ENCODE results near the gene KCNC4.

KCNC4 gene

DNA sequence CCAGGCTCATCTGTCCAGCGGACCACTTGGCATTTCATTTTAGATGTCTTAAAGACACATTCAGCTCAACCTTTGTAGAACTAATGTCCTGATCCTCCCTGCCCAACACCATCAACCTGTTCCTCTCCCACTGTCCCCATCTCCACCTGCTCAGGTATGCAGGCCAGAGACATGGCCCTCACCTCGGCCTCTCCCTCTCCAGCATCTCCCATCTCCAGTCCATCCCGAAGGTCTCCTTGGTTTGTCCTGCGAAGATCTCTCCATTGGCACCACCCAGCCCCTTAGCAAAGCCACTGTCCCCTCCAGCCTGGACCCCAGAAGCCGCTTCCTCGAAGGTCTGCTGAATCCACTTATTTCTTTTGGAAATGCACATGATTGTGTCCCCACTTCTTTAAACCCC, 20.9 kb upstream of the KCNC4 start:
- DNase-seq, result no peak

DNA sequence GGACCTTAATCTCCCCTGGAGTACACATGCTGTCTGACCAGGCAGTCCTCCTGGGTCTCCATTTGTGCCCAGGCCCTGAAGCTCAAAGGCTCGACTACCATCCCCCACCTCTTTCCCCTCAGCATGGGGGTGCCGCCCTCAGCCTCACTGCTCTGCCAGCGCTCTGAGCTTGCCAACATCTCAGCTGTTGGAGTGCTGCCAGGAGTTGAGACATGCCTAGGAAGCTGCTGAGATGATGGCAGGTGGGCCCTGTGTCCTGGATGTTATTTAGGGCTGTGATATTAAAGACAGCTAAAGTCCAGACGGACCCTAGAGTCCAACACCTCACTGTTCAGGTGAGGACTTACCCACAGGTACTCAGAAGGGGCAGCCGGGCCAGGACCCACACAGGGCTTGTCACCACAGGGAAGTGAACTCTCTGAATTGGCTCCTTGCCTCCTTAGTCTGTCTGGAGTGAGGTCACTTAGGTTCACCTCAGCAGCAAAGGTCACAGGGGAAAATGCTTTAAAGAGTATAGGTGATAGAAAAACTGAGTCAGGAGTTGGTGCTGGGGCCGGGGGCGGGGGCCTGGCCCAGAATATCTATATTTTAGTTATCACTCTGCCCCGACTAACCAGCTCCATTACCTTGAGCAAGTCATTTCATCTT, 19.7 kb upstream of the KCNC4 start:
- no peak for DNase-seq

DNA sequence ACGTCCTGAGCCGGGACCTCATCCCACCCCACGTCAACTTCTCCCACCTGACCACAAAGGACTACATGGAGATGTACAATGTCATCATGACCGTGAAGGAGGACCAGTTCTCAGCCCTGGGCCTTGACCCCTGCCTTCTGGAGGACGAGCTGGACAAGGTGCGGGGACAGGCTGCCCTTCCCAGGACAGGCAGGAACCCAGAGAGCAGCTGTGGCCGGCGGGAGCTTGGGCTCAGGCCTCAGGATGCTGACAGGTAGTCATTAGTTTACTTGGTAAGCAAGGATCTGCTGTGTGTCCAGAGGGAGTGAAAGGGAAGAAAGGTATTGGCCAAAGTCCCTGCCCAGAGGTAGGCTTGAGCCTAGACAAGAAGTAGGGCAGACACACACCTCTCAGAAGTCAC, 17.6 kb upstream of the KCNC4 start:
- DNase-seq, result no peak

DNA sequence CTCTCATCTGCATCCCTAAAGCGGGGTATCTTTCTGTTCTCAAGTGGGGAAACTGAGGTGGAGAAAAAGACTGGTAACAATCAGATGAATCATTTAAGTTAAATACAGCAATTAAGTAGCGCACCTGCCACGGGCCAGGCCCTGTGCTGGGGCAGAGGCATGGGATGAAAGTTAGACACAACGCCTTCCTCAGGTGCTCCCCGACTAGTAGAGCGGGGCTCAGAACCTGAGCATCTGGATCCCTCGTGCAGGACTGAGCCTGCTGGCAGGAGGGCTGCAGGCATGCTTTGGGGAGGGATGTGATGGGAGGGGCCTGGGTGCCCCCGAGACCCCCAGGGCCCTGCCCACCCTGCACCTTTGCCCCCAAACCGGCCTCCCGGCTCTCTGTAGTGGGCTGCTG, 14.9 kb upstream of the KCNC4 start:
- no peak for DNase-seq

DNA sequence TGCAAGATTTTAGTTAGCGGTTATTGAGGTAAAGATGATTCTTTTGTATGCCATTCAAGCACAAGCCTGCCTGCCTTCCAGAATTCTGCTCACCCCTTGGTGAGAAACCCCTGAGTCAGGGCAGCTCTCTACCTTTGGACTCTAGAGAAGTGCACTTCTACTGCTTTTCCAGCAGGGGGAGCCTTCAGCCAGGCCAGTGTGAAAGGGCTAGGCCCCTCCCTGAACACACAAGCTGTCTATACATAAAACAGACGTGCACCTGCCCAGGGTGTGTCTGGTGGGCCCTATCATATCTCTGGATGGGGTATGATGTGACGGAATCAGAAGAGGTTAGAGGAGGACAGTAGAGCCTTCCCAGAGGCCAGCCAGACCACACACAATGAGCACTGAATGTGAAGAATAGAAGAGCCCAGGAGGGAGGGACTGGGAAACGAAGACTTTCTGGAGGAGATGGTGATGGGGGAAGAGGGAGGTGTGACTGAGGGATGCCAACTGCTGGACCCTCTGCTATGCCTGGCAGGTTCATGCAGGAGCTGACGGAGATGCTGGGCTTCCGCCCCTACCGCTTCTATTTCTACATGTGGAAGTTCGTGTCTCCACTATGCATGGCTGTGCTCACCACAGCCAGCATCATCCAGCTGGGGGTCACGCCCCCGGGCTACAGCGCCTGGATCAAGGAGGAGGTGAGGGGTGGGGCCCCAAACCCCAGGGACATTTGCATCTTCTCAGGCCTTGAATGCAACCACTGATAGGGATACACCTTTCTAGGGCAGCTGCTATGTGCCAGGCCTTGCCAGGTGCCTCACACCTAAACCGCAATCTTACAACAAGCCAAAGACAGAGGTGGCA, 13.0 kb upstream of the KCNC4 start:
- peak; percentile 41 for DNase-seq

DNA sequence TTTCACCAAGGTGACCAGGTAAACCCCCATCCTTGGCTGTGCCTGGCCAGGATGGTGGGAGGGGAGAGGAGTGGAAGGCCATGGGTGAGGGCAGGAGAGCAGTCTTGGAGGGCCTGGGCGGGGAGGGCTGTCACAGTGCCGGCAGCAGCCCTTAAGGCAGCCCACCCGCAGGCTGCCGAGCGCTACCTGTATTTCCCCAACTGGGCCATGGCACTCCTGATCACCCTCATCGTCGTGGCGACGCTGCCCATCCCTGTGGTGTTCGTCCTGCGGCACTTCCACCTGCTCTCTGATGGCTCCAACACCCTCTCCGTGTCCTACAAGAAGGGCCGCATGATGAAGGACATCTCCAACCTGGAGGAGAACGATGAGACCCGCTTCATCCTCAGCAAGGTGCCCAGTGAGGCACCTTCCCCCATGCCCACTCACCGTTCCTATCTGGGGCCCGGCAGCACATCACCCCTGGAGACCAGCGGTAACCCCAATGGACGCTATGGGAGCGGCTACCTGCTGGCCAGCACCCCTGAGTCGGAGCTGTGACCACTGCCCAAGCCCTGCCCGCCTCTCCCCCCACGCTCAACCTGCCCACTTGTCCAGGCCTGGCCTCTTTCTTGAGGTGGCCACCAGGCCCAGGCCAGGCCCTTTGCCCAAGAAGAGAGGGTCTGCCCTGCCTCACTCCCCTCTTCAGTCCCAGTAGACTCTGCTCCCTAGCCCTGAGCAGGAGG, 12.0 kb upstream of the KCNC4 start:
- DNase-seq, result no peak

DNA sequence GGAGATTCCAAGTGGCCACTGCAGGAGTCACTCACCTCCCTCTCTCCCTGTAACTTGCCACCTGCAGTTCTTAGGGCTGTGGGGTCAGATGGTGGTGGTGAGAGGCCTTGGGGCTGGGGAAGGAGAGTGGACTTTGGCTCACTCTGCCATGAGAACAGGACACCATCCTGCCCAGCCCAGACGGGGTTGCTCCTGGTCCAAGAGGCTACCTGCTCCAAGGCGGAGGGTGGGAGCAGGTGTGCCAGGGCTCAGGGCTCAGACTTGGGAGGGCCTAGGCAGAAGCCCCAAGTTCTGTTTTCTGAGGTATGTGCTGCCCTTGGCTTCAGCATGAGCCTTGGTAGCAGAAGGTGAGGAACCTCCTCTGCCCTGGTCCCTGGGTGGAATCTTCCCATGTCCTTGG, 11.4 kb upstream of the KCNC4 start:
- no peak for DNase-seq

DNA sequence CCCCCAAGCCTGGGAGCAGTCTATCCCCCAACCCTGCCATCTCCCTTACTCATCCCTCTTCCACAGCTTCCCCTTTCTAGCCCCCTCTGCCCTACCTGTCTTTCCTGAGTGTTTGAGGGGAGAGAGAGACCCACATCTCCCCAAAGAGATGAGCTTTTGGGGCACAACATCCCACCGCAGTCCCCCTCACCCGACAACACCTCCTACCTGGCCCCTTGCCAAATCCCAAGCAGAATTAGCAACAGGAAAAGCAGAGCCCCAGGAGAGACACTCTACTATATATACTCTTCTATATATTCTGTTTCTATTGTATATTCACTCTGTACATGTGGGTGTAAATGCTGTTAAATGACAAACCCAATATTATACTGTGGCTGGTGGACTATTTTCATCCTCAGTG, 9.9 kb upstream of the KCNC4 start:
- no peak for DNase-seq

DNA sequence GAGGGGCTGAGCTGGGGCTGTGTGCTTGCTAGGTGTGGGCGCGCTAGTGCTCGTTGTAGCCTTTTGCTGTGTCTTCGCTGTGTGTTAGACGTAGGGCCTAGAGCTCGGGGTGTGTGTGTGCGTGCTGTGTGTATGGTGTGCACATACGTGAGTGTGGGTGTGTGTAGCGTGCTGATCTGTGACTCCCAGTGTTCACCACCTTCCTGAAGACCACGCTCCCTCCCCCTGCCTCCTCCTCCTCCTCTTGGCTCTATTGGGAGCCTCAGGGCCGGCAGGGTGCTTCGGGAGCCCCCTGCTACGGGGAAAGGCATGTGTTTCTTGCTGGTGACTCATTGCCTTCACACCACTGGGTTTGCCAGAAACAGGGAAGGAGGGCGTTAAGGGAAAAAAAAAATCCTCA, 9.4 kb upstream of the KCNC4 start:
- no peak for DNase-seq

DNA sequence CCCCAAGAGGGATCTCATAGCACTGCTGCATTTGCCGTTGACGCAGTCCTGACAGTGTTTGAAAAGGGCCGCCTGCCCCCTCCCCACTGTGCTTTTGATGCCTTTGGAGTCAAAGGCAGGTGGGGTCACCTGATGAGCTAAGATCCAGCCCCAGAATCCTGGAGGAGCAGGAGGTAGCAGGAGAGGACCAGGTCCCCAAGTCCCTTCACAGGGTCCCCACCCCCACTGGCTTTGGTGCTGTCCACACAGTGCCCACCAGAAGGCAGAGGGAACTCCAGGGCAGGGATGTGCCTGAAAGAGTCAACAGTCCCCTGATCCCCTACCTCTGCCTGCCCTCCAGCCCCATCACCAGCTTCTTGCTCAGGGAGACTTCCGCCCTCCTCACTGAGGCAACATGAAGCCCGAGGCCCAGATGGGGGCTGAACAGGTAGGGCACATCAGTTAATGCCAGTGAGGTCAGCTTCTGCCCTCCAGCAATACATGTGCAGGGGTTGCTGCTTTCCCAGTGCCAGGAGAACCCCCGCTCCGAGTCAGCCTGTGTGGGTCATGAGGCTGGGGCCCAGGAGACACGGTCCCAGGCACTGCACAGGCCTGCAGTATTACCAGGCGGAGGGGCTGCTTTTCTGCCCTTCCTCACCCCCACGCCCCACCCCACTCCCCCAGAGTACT, 8.8 kb upstream of the KCNC4 start:
- no peak for DNase-seq

DNA sequence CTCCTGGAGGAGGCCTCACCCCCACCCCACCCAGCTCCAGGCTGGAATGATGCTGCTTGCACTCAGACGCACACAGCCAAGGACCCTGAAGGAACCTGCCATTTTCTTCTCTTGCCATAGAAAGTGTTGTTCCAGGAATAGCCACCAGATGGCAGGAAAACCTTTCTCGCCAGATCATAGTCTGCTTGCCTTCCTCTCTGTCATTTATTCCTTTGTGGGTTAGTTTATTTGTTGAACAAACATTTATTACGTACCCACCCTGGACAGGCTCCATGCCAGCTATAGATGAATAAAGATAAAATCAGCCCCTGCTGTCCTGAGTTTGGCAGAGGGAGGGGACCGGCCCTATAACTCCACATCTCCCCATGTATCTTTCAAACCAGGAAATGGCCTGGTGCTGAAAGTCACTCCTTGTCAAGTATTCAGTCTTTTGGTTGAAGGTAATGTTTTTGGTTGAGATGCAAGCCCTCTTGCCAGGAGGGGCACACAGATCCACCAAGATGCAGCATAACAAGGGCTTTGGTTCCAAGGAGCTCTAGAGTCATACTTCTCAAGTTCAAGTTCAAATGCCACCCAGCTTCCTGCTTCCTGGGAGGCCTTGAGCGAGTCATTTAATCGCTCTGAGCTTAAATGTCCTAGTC, 7.0 kb upstream of the KCNC4 start:
- DNase-seq, result peak; percentile 62

DNA sequence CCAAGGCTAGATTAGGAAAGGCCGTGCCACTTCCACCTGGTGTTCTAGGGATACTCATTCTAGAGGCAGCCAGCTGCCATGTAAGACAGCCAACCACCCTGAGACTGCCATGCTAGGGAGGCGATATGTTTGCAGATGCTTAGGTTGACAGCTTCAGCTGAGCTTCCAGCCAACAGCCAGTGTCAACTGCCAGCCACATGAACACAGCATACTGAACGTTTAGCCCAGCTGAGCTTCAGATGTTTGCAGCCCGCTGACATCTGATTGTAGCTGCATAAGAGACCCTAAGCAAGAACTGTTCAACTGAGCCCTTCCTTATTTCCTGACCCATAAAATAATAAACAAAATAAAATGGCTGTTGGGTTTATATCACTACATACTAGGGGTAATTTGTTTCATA, 5.0 kb upstream of the KCNC4 start:
- no peak for DNase-seq

DNA sequence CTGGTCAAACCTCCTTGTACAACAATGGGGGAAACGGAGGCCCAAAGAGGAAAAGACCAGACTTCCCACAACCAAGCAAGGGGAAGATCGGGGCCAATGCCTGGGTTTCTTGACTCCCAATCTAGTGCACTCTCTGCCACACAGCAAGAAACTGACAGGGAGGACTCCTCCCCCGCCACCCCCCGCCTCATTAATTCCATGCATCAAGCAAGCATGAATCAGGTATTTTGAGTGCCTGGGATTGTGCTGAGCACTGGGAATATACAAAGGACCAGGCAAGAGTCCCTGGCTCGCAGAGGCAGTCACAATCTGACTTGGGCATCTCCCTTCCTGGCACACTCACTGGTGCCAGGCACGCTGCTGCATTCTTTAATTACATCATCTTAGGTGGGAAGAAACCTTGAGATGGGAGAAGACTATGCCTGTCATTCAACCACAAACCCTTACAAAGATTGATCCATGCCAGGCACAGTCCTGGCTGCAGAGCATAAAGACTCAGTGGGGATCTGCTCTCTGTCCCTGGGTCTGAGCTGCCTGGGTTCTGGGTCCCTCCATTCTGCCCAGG, 4.4 kb upstream of the KCNC4 start:
- DNase-seq, result no peak

DNA sequence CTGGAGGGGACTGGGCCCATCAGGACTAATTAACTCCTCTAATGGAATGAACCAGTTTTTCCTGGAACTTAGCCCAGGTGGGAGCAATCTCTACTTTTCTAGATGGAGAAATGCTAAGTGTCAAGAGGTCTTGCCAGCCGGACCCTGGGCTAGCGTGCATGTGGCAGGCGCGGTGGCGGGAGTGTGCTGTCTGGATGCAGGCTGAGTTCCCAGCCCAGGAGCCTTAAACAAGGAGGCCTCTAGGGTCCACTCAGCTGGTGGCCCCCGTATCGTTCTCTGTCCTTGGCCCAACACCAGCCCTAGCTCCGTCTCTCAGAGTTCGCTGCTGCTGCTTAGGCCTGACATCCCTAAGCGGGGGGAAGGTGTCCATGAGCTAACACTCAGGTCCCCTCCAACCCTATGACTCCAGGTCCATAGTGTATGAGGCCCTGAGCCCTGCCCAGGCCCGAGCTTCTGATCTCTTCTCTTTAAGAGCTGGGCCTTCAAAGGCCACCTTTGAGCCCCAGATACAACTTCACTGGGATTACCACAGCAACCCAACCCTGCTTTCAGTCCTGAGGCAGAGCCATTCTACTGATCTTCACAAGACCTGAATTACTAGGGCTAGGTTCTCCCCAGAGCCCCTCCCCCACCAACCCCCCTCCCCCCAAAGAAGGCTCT, 3.7 kb upstream of the KCNC4 start:
- DNase-seq, result no peak

DNA sequence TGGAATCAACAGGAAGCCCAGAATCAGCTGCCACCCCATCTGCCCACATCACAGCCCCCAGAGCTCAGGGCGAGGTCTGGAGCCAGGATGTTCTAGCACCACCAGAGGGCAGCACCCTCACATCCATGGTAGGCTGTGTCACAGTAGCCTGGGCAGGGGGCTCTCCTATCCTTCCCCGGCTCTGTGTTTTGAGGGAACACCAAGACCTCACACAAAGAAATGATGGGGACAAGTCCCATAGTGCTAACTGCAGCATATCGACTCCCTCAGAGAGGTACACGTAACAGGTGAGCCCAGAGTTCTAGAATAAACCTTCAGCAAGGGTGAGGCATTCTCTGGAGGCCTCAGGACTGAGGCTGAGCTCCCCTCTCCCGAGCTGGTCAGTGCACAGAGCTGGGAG, 2.3 kb upstream of the KCNC4 start:
- peak; percentile 55 for DNase-seq

DNA sequence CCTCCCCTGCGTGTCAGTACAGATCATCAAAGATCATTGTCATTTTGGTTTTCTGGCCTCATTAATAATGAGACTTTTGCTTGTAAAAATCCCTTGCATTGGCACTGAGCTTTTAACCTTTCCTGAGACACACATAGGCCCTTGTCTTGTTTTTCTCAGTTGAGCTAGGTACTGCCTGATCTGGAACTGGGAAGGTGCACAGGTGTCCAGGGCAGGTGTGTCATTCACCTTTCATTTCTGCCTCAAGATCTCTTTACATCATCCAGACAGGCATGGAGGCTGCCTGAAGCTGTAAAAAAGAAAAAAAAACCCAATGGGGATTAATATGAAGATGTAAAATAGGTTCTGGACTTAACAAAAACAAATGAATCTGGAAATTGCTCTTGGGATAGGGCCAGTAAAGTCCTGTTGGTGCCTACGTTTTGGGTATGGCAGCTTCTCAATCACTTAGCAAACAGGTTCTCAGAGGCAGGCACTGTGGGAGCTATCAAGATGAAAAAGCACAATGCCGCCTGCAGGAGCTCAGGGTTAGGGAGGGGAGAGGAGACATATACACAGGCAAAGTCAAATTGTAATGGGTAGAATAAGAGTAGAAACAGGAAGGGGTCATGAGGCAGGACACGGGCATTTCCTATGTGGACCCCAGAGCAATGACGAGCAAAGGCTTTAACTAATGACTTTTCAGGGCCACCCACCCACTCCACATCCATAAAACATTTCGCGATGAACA, 1.0 kb upstream of the KCNC4 start:
- no peak for DNase-seq

DNA sequence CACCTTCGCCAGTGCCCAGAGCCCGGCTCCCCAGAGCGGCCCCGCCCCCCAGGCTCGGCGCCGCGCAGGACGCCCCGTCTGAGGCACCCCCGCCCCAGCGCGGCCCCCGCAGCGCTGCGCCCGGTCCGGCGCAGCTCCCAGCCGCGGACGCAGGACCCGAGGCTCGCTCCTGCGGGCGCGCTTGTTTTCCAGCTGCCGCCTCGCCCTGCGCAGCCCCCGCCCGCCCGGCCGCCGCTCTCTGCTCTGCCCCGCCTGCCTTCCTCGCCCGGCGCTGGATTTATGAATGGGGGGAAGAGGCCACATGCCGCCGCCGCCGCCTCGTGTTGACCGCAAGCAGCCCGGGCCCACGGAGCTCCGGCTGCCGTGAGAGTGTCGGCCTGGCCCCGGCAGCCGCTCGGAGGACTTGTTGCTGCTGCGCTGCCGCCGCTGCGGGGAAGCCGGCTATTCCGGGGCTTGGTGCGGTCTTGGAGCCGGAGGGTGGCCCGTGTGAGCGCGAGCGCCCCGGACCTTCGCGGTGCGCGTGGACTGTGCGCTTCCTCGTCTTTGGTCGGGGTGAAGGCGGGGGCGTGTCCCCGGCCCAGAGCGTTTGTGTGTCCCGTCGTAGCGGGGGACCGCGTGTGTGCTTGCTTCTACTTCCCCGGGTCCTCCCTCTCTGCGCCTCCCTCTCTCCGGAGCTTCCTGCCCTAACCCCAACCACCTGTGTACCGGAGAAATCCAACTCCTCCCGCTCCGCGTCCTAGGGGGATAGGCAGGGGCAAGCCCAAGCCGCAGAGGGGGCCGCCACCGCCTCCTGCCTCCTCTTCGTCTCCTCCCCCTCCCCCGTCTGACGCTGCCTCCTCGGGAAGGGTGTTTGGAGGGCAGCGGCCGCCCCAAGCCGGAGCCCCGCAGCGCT, 736 bp downstream of the KCNC4 start:
- DNase-seq, result peak; percentile 31

DNA sequence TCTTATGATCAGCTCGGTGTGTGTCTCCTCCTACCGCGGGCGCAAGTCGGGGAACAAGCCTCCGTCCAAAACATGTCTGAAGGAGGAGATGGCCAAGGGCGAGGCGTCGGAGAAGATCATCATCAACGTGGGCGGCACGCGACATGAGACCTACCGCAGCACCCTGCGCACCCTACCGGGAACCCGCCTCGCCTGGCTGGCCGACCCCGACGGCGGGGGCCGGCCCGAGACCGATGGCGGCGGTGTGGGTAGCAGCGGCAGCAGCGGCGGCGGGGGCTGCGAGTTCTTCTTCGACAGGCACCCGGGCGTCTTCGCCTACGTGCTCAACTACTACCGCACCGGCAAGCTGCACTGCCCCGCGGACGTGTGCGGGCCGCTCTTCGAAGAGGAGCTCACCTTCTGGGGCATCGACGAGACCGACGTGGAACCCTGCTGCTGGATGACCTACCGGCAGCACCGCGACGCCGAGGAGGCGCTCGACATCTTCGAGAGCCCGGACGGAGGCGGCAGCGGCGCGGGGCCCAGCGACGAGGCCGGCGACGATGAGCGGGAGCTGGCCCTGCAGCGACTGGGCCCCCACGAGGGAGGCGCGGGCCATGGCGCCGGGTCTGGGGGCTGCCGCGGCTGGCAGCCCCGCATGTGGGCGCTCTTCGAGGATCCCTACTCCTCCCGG, 1.5 kb downstream of the KCNC4 start:
- DNase-seq, result peak; percentile 15

Data from inflammatory macrophage treated with lipopolysaccharide for 4 hours (primary cell).